Astrocyte of the spinal cord (primary cell): ENCODE data around the gene RPL34.

Source experiments
- DNase-seq: peaks from one replicate; pipeline ENCODE4 v3.0.0; 2011; ENCODE audit warnings: low read depth, low spot score
- H3K4me3 ChIP-seq: 2 replicates; pipeline ENCODE4 v1.5.1; 2011; ENCODE audit warnings: low read depth, mild to moderate bottlenecking, low read length, moderate library complexity
- CTCF ChIP-seq: IDR thresholded peaks from 2 replicates; pipeline ENCODE4 v1.5.1; 2012; ENCODE audit warnings: low read depth, mild to moderate bottlenecking, low read length, inconsistent platforms
- in situ Hi-C: cut with HindIII; loops from 2 replicates; pipeline ENCODE4 v1.10.0; 2017; ENCODE audit warnings: low sequenced_read_pairs

The RPL34 gene

GRCh38 chr4:108636246-108636645, 15.9 kb downstream of the RPL34 start:
- no peak overlapping the region for H3K4me3 ChIP-seq
- in situ Hi-C loops: no loop called here
- no peak for TF ChIP-seq CTCF
- DNase-seq: no peak

GRCh38 chr4:108637856-108638255, 17.5 kb downstream of the RPL34 start:
- DNase-seq: no peak
- in situ Hi-C loops: no loop called here
- no peak overlapping the region for H3K4me3 ChIP-seq
- TF ChIP-seq CTCF: peak; percentile 7

- TF ChIP-seq CTCF: no peak
- in situ Hi-C loops: no loop called here
- peak; percentile 14 for DNase-seq
- no peak overlapping the region for H3K4me3 ChIP-seq
These were observed 23.9 kb downstream of the RPL34 start for GRCh38 chr4:108644237-108644636.

- no peak overlapping the region for H3K4me3 ChIP-seq
- DNase-seq: no peak
- in situ Hi-C loops: no loop called here
- TF ChIP-seq CTCF: no peak
These were observed 26.3 kb downstream of the RPL34 start for GRCh38 chr4:108646706-108647105.

GRCh38 chr4:108649863-108650211, 29.5 kb downstream of the RPL34 start:
- no peak for DNase-seq
- H3K4me3 ChIP-seq: peak overlapping the region; percentile 26
- TF ChIP-seq CTCF: no peak
- in situ Hi-C loops: no loop called here

- peak; percentile 9 for TF ChIP-seq CTCF
- in situ Hi-C loops: no loop called here
- H3K4me3 ChIP-seq: peak within 1 kb of the TSS; percentile 86
- peak; percentile 99 for DNase-seq
These were observed 30.0 kb downstream of the RPL34 start, which contains the start of gene OSTC for GRCh38 chr4:108650212-108651013. Gene OSTC, plus strand, starts transcription at chr4:108650599. Its CDS starts 57 bp downstream, at chr4:108650656.
